DOHH2 (cell line): Measurements from ENCODE around the gene PRRC2C.

Source experiments
- CTCF ChIP-seq: fragments of 200-600 bp; sonication (generic); IDR thresholded peaks from one replicate; pipeline ENCODE4 v1.5.1; 2014; ENCODE audit warnings: antibody characterized with exemption, mild to moderate bottlenecking, low read depth, low read length; ENCODE audit not compliant: poor library complexity, severe bottlenecking
- EZH2phosphoT487 ChIP-seq: fragments of 200-600 bp; sonication (generic); IDR thresholded peaks from 2 replicates; pipeline ENCODE4 v1.6.1; 2017; ENCODE audit warnings: borderline replicate concordance, mild to moderate bottlenecking, antibody characterized with exemption, low read length, moderate library complexity, mixed read lengths

GRCh38 chr1:171613282-171613681, 128.0 kb downstream of the PRRC2C start:
- TF ChIP-seq CTCF (no peak), EZH2phosphoT487 (no peak)
